GM12801 (cell line): ENCODE results near the gene SHOX.

Experiments used
- CTCF ChIP-seq: IDR thresholded peaks from one replicate; pipeline ENCODE4 v1.5.1; 2011; ENCODE audit warnings: control low read depth; ENCODE audit not compliant: insufficient read length; ENCODE audit errors: extremely low read depth

The SHOX gene

GRCh38 chrX:666762-667720 lies 36.5 kb downstream of the SHOX start:
- TF ChIP-seq CTCF: no peak

- no peak for TF ChIP-seq CTCF
These were observed 40.1 kb downstream of the SHOX start for GRCh38 chrX:670645-671044.

- TF ChIP-seq CTCF: no peak
These were observed 42.3 kb downstream of the SHOX start for GRCh38 chrX:672931-673330.

GRCh38 chrX:675279-675954 lies 44.8 kb downstream of the SHOX start:
- TF ChIP-seq CTCF: no peak

GRCh38 chrX:675955-676295 lies 45.3 kb downstream of the SHOX start:
- no peak for TF ChIP-seq CTCF

GRCh38 chrX:677376-677775 lies 46.8 kb downstream of the SHOX start:
- no peak for TF ChIP-seq CTCF

- TF ChIP-seq CTCF: no peak
These were observed 48.8 kb downstream of the SHOX start for GRCh38 chrX:679291-679979.
